Measurements from ENCODE around the gene IBA57.

The IBA57 gene

GRCh38 chr1:228136901-228137300 is 28.7 kb upstream of the IBA57 start:
- H3K36me3 ChIP-seq (ENCODE audit: control insufficient read depth in 2 of 2, insufficient read depth in 2 of 2, low read length in 2 of 2), result peaks cover 0 to 3% of the 10 kb centered on the region in 2 donors
- H3K27ac ChIP-seq (ENCODE audit: low read depth in 2 of 2, low read length in 2 of 2), result no peak overlapping the region

GRCh38 chr1:228139406-228139930 is 26.1 kb upstream of the IBA57 start:
- H3K9ac ChIP-seq (ENCODE audit: low read depth in 1 of 2, low read length in 2 of 2), result peak overlapping the region; percentile 72 to 95
- peaks cover 21 to 22% of the 10 kb centered on the region in 2 donors for H3K4me1 ChIP-seq (ENCODE audit: control insufficient read depth in 2 of 2, insufficient read depth in 2 of 2, low read length in 2 of 2)
- peaks cover 0 to 6% of the 10 kb centered on the region in 2 donors for H3K36me3 ChIP-seq (ENCODE audit: control insufficient read depth in 2 of 2, insufficient read depth in 2 of 2, low read length in 2 of 2)

More at GRCh38 chr1:228136901-228137300, 28.7 kb upstream of the IBA57 start:
- no peaks in the 10 kb centered on the region for H3K9me3 ChIP-seq (ENCODE audit: control insufficient read depth in 2 of 2, low read length in 2 of 2)
- H3K4me1 ChIP-seq (ENCODE audit: control insufficient read depth in 2 of 2, insufficient read depth in 2 of 2, low read length in 2 of 2), result peaks cover 9 to 11% of the 10 kb centered on the region in 2 donors
- H3K9ac ChIP-seq (ENCODE audit: low read depth in 1 of 2, low read length in 2 of 2), result no peak overlapping the region
- no peaks in the 10 kb centered on the region for H3K27me3 ChIP-seq (ENCODE audit: control insufficient read depth in 2 of 2, insufficient read depth in 2 of 2, low read length in 2 of 2)
- no peak overlapping the region for H3K4me3 ChIP-seq (ENCODE audit: low read length in 2 of 2)

GRCh38 chr1:228139931-228140723 is 25.5 kb upstream of the IBA57 start, which contains the start of gene GUK1:
Gene GUK1, plus strand, starts transcription at chr1:228140279. Its CDS starts 24 bp downstream, at chr1:228140303.
- Histone ChIP-seq H3K36me3 (ENCODE audit: control insufficient read depth in 2 of 2, insufficient read depth in 2 of 2, low read length in 2 of 2) (peaks cover 0 to 6% of the 10 kb centered on the region in 2 donors), H3K27me3 (ENCODE audit: control insufficient read depth in 2 of 2, insufficient read depth in 2 of 2, low read length in 2 of 2) (no peaks in the 10 kb centered on the region), H3K4me1 (ENCODE audit: control insufficient read depth in 2 of 2, insufficient read depth in 2 of 2, low read length in 2 of 2) (peaks cover 21 to 22% of the 10 kb centered on the region in 2 donors), H3K9me3 (ENCODE audit: control insufficient read depth in 2 of 2, low read length in 2 of 2) (no peaks in the 10 kb centered on the region), H3K27ac (ENCODE audit: low read depth in 2 of 2, low read length in 2 of 2) (peak within 1 kb of the TSS; percentile 98 to 100), H3K9ac (ENCODE audit: low read depth in 1 of 2, low read length in 2 of 2) (peak within 1 kb of the TSS; percentile 95 to 99), H3K4me3 (ENCODE audit: low read length in 2 of 2) (peak within 1 kb of the TSS; percentile 85 to 90)

More at GRCh38 chr1:228139406-228139930, 26.1 kb upstream of the IBA57 start:
- Histone ChIP-seq H3K9me3 (ENCODE audit: control insufficient read depth in 2 of 2, low read length in 2 of 2) (no peaks in the 10 kb centered on the region), H3K4me3 (ENCODE audit: low read length in 2 of 2) (peak overlapping the region; percentile 85 to 90), H3K27me3 (ENCODE audit: control insufficient read depth in 2 of 2, insufficient read depth in 2 of 2, low read length in 2 of 2) (no peaks in the 10 kb centered on the region), H3K27ac (ENCODE audit: low read depth in 2 of 2, low read length in 2 of 2) (peak overlapping the region; percentile 98 to 100)

GRCh38 chr1:228140724-228141225 is 24.8 kb upstream of the IBA57 start:
- H3K9ac ChIP-seq (ENCODE audit: low read depth in 1 of 2, low read length in 2 of 2), result peak overlapping the region; percentile 95 to 99
- peak overlapping the region; percentile 85 to 90 for H3K4me3 ChIP-seq (ENCODE audit: low read length in 2 of 2)
- peaks cover 21 to 22% of the 10 kb centered on the region in 2 donors for H3K4me1 ChIP-seq (ENCODE audit: control insufficient read depth in 2 of 2, insufficient read depth in 2 of 2, low read length in 2 of 2)
- no peaks in the 10 kb centered on the region for H3K27me3 ChIP-seq (ENCODE audit: control insufficient read depth in 2 of 2, insufficient read depth in 2 of 2, low read length in 2 of 2)
- peaks cover 0 to 7% of the 10 kb centered on the region in 2 donors for H3K36me3 ChIP-seq (ENCODE audit: control insufficient read depth in 2 of 2, insufficient read depth in 2 of 2, low read length in 2 of 2)
- H3K9me3 ChIP-seq (ENCODE audit: control insufficient read depth in 2 of 2, low read length in 2 of 2), result no peaks in the 10 kb centered on the region
- H3K27ac ChIP-seq (ENCODE audit: low read depth in 2 of 2, low read length in 2 of 2), result peak overlapping the region; percentile 98 to 100

GRCh38 chr1:228141226-228142044 is 24.2 kb upstream of the IBA57 start:
- peak overlapping the region; percentile 95 to 99 for H3K9ac ChIP-seq (ENCODE audit: low read depth in 1 of 2, low read length in 2 of 2)
- H3K27me3 ChIP-seq (ENCODE audit: control insufficient read depth in 2 of 2, insufficient read depth in 2 of 2, low read length in 2 of 2), result no peaks in the 10 kb centered on the region
- H3K4me1 ChIP-seq (ENCODE audit: control insufficient read depth in 2 of 2, insufficient read depth in 2 of 2, low read length in 2 of 2), result peaks cover 21 to 22% of the 10 kb centered on the region in 2 donors
- peaks cover 5 to 10% of the 10 kb centered on the region in 2 donors for H3K36me3 ChIP-seq (ENCODE audit: control insufficient read depth in 2 of 2, insufficient read depth in 2 of 2, low read length in 2 of 2)
- peak overlapping the region; percentile 85 to 90 for H3K4me3 ChIP-seq (ENCODE audit: low read length in 2 of 2)
- H3K27ac ChIP-seq (ENCODE audit: low read depth in 2 of 2, low read length in 2 of 2), result peak overlapping the region; percentile 98 to 100
- H3K9me3 ChIP-seq (ENCODE audit: control insufficient read depth in 2 of 2, low read length in 2 of 2), result no peaks in the 10 kb centered on the region

- H3K9ac ChIP-seq (ENCODE audit: low read depth in 1 of 2, low read length in 2 of 2), result peak overlapping the region; percentile 95 to 99
- peaks cover 10 to 12% of the 10 kb centered on the region in 2 donors for H3K36me3 ChIP-seq (ENCODE audit: control insufficient read depth in 2 of 2, insufficient read depth in 2 of 2, low read length in 2 of 2)
- H3K9me3 ChIP-seq (ENCODE audit: control insufficient read depth in 2 of 2, low read length in 2 of 2), result no peaks in the 10 kb centered on the region
- no peaks in the 10 kb centered on the region for H3K27me3 ChIP-seq (ENCODE audit: control insufficient read depth in 2 of 2, insufficient read depth in 2 of 2, low read length in 2 of 2)
- H3K27ac ChIP-seq (ENCODE audit: low read depth in 2 of 2, low read length in 2 of 2), result peak overlapping the region; percentile 98 to 100
- H3K4me1 ChIP-seq (ENCODE audit: control insufficient read depth in 2 of 2, insufficient read depth in 2 of 2, low read length in 2 of 2), result peaks cover 21 to 22% of the 10 kb centered on the region in 2 donors
- H3K4me3 ChIP-seq (ENCODE audit: low read length in 2 of 2), result peak overlapping the region; percentile 85 to 90
Measured at GRCh38 chr1:228142155-228142691, 23.4 kb upstream of the IBA57 start.

- Histone ChIP-seq H3K27ac (ENCODE audit: low read depth in 2 of 2, low read length in 2 of 2) (no peak overlapping the region), H3K27me3 (ENCODE audit: control insufficient read depth in 2 of 2, insufficient read depth in 2 of 2, low read length in 2 of 2) (no peaks in the 10 kb centered on the region), H3K9ac (ENCODE audit: low read depth in 1 of 2, low read length in 2 of 2) (no peak overlapping the region), H3K36me3 (ENCODE audit: control insufficient read depth in 2 of 2, insufficient read depth in 2 of 2, low read length in 2 of 2) (peaks cover 10 to 15% of the 10 kb centered on the region in 2 donors), H3K4me1 (ENCODE audit: control insufficient read depth in 2 of 2, insufficient read depth in 2 of 2, low read length in 2 of 2) (peaks cover 21 to 22% of the 10 kb centered on the region in 2 donors), H3K4me3 (ENCODE audit: low read length in 2 of 2) (no peak overlapping the region), H3K9me3 (ENCODE audit: control insufficient read depth in 2 of 2, low read length in 2 of 2) (no peaks in the 10 kb centered on the region)
Measured at GRCh38 chr1:228142701-228143136, 22.9 kb upstream of the IBA57 start.

GRCh38 chr1:228143480-228144192 is 22.0 kb upstream of the IBA57 start:
- Histone ChIP-seq H3K4me1 (ENCODE audit: control insufficient read depth in 2 of 2, insufficient read depth in 2 of 2, low read length in 2 of 2) (peaks cover 21 to 22% of the 10 kb centered on the region in 2 donors), H3K9me3 (ENCODE audit: control insufficient read depth in 2 of 2, low read length in 2 of 2) (no peaks in the 10 kb centered on the region), H3K27ac (ENCODE audit: low read depth in 2 of 2, low read length in 2 of 2) (no peak overlapping the region), H3K4me3 (ENCODE audit: low read length in 2 of 2) (no peak overlapping the region), H3K36me3 (ENCODE audit: control insufficient read depth in 2 of 2, insufficient read depth in 2 of 2, low read length in 2 of 2) (peaks cover 14 to 21% of the 10 kb centered on the region in 2 donors), H3K27me3 (ENCODE audit: control insufficient read depth in 2 of 2, insufficient read depth in 2 of 2, low read length in 2 of 2) (no peaks in the 10 kb centered on the region), H3K9ac (ENCODE audit: low read depth in 1 of 2, low read length in 2 of 2) (no peak overlapping the region)
